Transverse colon (tissue), 4 donors: ENCODE data around the gene GSG1L. TPM values are rescaled to one million over a fixed set of nuclear protein-coding genes. Genes with fewer than 3 reads are reported as not detected.

ENCODE experiments used
- DNase-seq: peaks from one replicate; pipeline ENCODE4 v3.0.0-alpha.2; 2019
- H3K27ac ChIP-seq, 4 donors: fragments of 200-600 bp; sonication (generic); 2 replicates each; pipeline ENCODE4 v1.5.1; 2016 to 2018; ENCODE audit warnings: inconsistent platforms in 4 of 4
- H3K27me3 ChIP-seq: fragments of 200-600 bp; sonication (generic); 2 replicates; pipeline ENCODE4 v1.5.1; 2017; ENCODE audit warnings: inconsistent platforms
- H3K36me3 ChIP-seq, 4 donors: fragments of 200-600 bp; sonication (generic); 2 replicates each; pipeline ENCODE4 v1.5.1; 2017 to 2019; ENCODE audit warnings: inconsistent platforms in 4 of 4
- H3K4me1 ChIP-seq, 4 donors: fragments of 200-600 bp; sonication (generic); 2 replicates each; pipeline ENCODE4 v1.5.1; 2017 to 2020; ENCODE audit warnings: inconsistent platforms in 4 of 4
- H3K4me3 ChIP-seq, 4 donors: fragments of 200-600 bp; sonication (generic); 1 replicate in 1 of 4; 2 replicates in 3 of 4; pipeline versions ENCODE4 v1.5.1 to v1.6.1; 2017 to 2019; ENCODE audit warnings: inconsistent platforms in 4 of 4
- H3K9me3 ChIP-seq, 2 donors: fragments of 200-600 bp; sonication (generic); 2 replicates each; pipeline ENCODE4 v1.5.1; 2017 to 2019; ENCODE audit warnings: inconsistent platforms in 2 of 2
- EP300 ChIP-seq: sonication (generic); formaldehyde crosslinking; IDR thresholded peaks from one replicate; pipeline ENCODE4 v1.6.1; 2017; ENCODE audit warnings: antibody characterized with exemption, low read depth
- POLR2A ChIP-seq: fragments of 450-650 bp; IDR thresholded peaks from one replicate; pipeline ENCODE4 v1.6.1; 2016; ENCODE audit warnings: antibody characterized with exemption, mild to moderate bottlenecking, moderate library complexity
- POLR2AphosphoS5 ChIP-seq, 3 donors: sonication (generic); formaldehyde crosslinking; IDR thresholded peaks; one replicate each; pipeline ENCODE4 v1.6.1; 2016; ENCODE audit warnings: antibody characterized with exemption in 3 of 3
- WGBS, 2 donors: methylation state at CpG; one replicate each; pipeline ENCODE4 v1.1.5; 2018; ENCODE audit warnings: low coverage in 1 of 2; 5-methylcytosine and 5-hydroxymethylcytosine counted together
- in situ Hi-C, 4 donors: fragments of 200-750 bp; cut with MboI; loops; one replicate each; pipeline versions ENCODE4 v1.15.0 to v1.15.1; 2017; ENCODE audit warnings: low sequenced_read_pairs in 3 of 4, low pct_ligation_motif_present in 1 of 4, low pct_unique_long_range_greater_than_20kb in 1 of 4
- intact Hi-C: fragments of 100-400 bp; cut with DNase I; formaldehyde crosslinking; loops from one replicate; pipeline ENCODE4 v1.15.1; 2023; ENCODE audit warnings: low total_unique reads
- total RNA-seq, 4 donors: library from RNA; depleted of rRNA; stranded (reverse); fragments of >200 nt; gene quantifications; one replicate each; pipeline ENCODE4 v1.1.0, GENCODE V29; 2016
- TF ChIP-seq, protein P1 (sequence below), 5 experiments: fragments of 200-600 bp in 3 of 5; fragments of 450-650 bp in 2 of 5; sonication (generic) in 3 of 5; IDR thresholded peaks; 1 replicate in 2 of 5; 2 replicates in 3 of 5; pipeline ENCODE4 v1.5.1; 2016 to 2017; ENCODE audit warnings: antibody characterized with exemption in 5 of 5, inconsistent platforms in 3 of 5, mild to moderate bottlenecking in 2 of 5, moderate library complexity in 1 of 5

Gene GSG1L
- total RNA-seq, 4 donors from 2014 or later: not detected

- H3K27me3 ChIP-seq: no peaks in the 10 kb centered on the region
- WGBS, 2 donors: 90% methylated on average over 6 of the region's 8 CpGs; no CpG with 5 or more reads in 1 of the 2 donors
- intact Hi-C loops (no loop called here), in situ Hi-C loops (no loop called here)
- no peaks in the 10 kb centered on the region for H3K36me3 ChIP-seq
- no peak overlapping the region for H3K27ac ChIP-seq
- H3K9me3 ChIP-seq: no peaks in the 10 kb centered on the region
- TF ChIP-seq EP300 (no peak), POLR2A (no peak), POLR2AphosphoS5 (IDR thresholded peaks at IDR 0.05) (no peak)
- TF ChIP-seq, protein P1, sequence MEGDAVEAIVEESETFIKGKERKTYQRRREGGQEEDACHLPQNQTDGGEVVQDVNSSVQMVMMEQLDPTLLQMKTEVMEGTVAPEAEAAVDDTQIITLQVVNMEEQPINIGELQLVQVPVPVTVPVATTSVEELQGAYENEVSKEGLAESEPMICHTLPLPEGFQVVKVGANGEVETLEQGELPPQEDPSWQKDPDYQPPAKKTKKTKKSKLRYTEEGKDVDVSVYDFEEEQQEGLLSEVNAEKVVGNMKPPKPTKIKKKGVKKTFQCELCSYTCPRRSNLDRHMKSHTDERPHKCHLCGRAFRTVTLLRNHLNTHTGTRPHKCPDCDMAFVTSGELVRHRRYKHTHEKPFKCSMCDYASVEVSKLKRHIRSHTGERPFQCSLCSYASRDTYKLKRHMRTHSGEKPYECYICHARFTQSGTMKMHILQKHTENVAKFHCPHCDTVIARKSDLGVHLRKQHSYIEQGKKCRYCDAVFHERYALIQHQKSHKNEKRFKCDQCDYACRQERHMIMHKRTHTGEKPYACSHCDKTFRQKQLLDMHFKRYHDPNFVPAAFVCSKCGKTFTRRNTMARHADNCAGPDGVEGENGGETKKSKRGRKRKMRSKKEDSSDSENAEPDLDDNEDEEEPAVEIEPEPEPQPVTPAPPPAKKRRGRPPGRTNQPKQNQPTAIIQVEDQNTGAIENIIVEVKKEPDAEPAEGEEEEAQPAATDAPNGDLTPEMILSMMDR (IDR thresholded peaks at IDR 0.05): no peak
- H3K4me3 ChIP-seq: no peak overlapping the region
- no peak for DNase-seq
- H3K4me1 ChIP-seq: peaks cover 0 to 10% (median 5%) of the 10 kb centered on the region in 4 donors
These were observed 23.7 kb upstream of the GSG1L start for GRCh38 chr16:28087140-28087660.

GRCh38 chr16:28086186-28087139, 22.9 kb upstream of the GSG1L start:
- Histone ChIP-seq H3K4me1 (peaks cover 0 to 11% (median 5%) of the 10 kb centered on the region in 4 donors), H3K27me3 (no peaks in the 10 kb centered on the region), H3K27ac (no peak overlapping the region), H3K9me3 (no peaks in the 10 kb centered on the region), H3K36me3 (no peaks in the 10 kb centered on the region), H3K4me3 (no peak overlapping the region)
- WGBS, 2 donors: 85 to 87% methylated on average over 10 to 21 of the region's 21 CpGs
- in situ Hi-C loops (no loop called here), intact Hi-C loops (no loop called here)
- DNase-seq: no peak
- TF ChIP-seq POLR2AphosphoS5 (IDR thresholded peaks at IDR 0.05) (no peak), POLR2A (no peak), EP300 (no peak)
- TF ChIP-seq, protein P1 (IDR thresholded peaks at IDR 0.05): no peak

- in situ Hi-C loops: no loop called here
These were observed 22.1 kb upstream of the GSG1L start for GRCh38 chr16:28085389-28086171.

More at GRCh38 chr16:28085389-28086171, 22.1 kb upstream of the GSG1L start:
- TF ChIP-seq, protein P1 (IDR thresholded peaks at IDR 0.05): no peak
- TF ChIP-seq POLR2AphosphoS5 (IDR thresholded peaks at IDR 0.05) (no peak), EP300 (no peak), POLR2A (no peak)
- 86 to 100% methylated on average over 1 to 11 of the region's 12 CpGs for WGBS, 2 donors
- no peak for DNase-seq
- Histone ChIP-seq H3K36me3 (no peaks in the 10 kb centered on the region), H3K4me1 (peaks cover 0 to 11% (median 5%) of the 10 kb centered on the region in 4 donors), H3K27me3 (no peaks in the 10 kb centered on the region), H3K9me3 (no peaks in the 10 kb centered on the region), H3K27ac (no peak overlapping the region), H3K4me3 (no peak overlapping the region)
- intact Hi-C loops: no loop called here
